GM10847 (cell line): ENCODE data around the gene RRAGD.

Experiments used
- POLR2A ChIP-seq: IDR thresholded peaks from 2 replicates; pipeline ENCODE4 v1.6.1; 2011; ENCODE audit not compliant: insufficient read length; ENCODE audit errors: extremely low read depth

RRAGD gene

GRCh38 chr6:89360415-89360999 lies 51.6 kb downstream of the RRAGD start:
- TF ChIP-seq POLR2A = no peak

GRCh38 chr6:89359561-89359960 lies 52.5 kb downstream of the RRAGD start:
- TF ChIP-seq POLR2A = no peak

DNA sequence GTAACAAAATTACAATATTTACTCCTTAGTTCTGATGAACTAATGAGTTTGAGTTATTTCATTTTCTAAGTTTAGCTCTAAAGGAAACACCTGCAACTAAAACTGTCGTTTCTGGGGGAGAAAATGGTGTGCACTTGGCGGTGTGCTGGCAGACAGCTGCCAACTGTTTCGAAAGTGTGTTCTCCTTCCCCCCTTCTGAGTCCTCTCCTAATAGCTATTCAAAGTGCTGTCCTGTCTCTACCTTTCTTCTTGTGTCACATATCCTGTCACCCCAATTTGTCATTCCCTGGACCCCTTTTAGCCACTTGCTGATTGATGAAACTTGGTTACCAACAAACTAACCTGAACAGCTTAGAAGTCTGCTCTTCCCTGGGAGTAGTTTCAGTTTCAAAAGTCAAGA lies 54.7 kb downstream of the RRAGD start:
- no peak for TF ChIP-seq POLR2A

GRCh38 chr6:89356642-89357170 lies 55.4 kb downstream of the RRAGD start:
- TF ChIP-seq POLR2A = no peak

GRCh38 chr6:89355511-89356194 lies 56.4 kb downstream of the RRAGD start:
- TF ChIP-seq POLR2A = no peak

DNA sequence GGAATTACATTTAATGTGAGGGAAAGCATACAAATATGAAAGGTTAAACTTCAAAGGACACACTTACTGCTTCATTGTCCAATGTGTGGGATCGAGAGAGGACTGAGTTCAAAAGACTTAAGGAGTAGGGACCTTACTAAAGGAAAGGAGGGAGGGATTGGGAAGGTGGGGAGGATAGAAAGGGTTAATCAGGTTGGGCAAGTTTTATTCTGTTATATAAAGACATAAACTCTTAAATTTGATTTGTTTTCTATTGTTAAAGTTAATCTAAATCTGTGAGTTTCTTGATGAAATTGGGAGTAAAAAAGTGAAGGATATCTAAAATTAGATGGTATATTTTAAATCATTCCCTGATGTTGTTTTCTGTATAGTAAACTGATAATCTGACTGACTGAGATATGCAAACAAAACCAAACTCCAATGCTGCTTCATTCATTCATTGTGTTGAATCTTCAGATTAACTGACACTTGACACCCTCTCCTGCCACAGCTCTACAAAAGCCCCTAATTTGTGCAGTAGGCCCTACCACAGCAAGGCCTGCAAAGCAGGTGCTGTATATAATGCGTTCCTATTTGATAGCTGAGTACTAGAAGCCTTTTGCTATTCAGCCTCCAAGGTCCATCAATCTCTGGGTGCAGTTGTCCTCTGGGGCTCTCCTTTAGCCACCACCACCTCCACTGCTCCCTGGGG lies 58.2 kb downstream of the RRAGD start:
- TF ChIP-seq POLR2A = no peak

DNA sequence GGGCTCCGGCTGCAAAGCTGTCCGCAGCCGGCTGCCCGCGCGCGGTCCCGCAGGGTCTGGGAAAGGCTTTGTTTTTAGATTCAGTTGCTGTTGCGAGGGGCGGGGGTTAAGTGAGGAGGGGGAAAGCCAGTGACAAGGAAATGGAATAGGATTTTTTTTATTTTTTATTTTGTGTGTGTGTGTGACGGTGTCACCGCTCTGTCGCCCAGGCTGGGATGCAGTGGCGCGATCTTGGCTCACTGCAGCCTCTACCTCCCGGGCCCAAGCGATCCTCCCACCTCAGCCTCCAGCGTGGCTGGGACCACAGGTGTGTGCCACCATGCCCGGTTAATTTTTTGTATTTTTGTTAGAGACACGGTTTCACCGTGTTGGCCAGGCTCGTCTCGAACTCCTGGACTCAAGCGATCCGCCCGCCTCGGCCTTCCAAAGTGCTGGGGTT lies 58.9 kb downstream of the RRAGD start:
- no peak for TF ChIP-seq POLR2A

GRCh38 chr6:89352278-89353117 lies 59.6 kb downstream of the RRAGD start, which contains the start of gene UBE2J1:
Gene UBE2J1, minus strand, starts transcription at chr6:89352722. Its CDS starts 153 bp downstream, at chr6:89352569.
- peak; percentile 86 for TF ChIP-seq POLR2A

DNA sequence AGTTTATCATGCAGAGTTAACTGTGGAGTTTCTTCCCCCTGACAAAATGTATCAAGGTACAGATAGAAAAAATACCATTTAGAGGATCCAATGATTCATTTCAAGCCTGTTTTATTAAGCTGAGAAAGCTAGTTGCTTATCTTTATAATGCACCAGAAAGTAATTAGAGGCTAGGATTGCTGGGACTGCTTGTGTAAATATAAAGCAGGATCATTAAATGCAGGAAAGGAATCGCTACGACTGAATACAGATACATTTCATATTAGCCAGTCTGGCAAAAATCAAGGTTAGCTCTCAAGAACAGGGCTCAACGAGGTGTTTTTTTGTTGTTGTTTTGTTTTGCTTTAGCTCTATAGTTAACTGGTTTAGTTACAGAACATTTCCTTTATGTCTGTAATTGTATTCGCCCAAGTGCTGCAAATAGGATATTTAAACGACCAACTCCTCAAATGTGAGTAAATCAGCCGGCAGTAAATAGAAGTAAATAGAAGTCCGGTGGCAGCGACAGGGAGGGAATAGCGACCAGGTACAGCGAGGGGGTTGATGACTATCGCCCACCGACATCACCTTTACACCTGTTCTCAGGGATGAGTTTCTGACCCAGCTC lies 60.3 kb downstream of the RRAGD start:
- no peak for TF ChIP-seq POLR2A

- TF ChIP-seq POLR2A = no peak
These were observed 61.6 kb downstream of the RRAGD start for GRCh38 chr6:89350281-89350966.

GRCh38 chr6:89348372-89348771 lies 63.7 kb downstream of the RRAGD start:
- no peak for TF ChIP-seq POLR2A

DNA sequence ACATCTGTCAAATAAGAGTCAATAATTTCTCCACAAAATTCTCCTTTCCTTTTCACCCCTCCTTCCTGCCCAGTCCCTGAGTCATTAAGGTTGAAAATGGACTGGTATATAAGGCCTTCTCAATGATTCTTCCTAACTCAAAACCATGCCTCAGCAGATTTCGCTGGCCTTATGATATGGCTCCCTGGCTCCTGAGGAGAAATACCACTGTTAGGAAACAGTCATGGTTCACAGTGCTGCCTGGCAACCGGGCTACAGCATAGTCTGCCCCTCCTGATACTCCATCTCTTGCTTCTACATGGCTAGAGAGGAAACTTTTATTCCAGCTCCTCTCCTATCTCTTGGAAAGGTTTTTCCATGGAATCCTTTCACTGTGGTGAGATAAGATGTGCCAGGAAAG lies 64.2 kb downstream of the RRAGD start:
- TF ChIP-seq POLR2A = no peak

- no peak for TF ChIP-seq POLR2A
These were observed 65.6 kb downstream of the RRAGD start for GRCh38 chr6:89346433-89346832.

DNA sequence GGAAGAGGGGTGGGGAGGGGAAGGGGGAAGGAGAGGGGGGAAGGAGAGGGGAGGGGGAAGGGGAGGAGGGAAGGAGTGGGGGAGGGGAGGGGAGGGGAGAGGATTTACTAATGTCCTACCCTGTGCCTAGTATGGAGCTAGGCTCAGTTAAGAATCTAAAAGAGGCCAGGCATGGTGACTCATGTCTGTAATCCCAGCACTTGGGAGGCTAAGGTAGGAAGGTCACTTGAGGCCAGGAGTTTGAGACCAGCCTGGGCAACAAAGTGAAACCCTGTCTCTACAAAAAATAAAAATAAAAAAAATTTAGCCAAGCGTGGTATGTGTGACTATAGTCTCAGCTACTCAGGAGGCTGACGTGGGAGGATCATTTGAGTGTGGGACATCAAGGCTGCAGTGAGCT lies 72.5 kb downstream of the RRAGD start:
- TF ChIP-seq POLR2A = no peak
